CD8-positive, alpha-beta memory T cell (primary cell): ENCODE measurements around the gene GPRIN1. TPM values are rescaled to one million over a fixed set of nuclear protein-coding genes. Genes with fewer than 3 reads are reported as not detected.
A peak's percentile ranks its signal among the peaks of the same experiment; 100 is the strongest.

Experiments
- CTCF ChIA-PET: fragments of 350-600 bp; sonication (Branson Sonifier 250); formaldehyde crosslinking; loops from one replicate; lab custom pipeline; 2021; ENCODE audit warnings: antibody characterized with exemption; lab: Charles Lee
- POLR2A ChIA-PET: fragments of 350-600 bp; sonication (Branson Sonifier 250); formaldehyde crosslinking; loops from one replicate; lab custom pipeline; 2021; ENCODE audit warnings: antibody characterized with exemption; lab: Charles Lee
- DNase-seq, 5 donors: peaks; one replicate each; pipeline versions ENCODE4 v3.0.0 to v3.0.0-alpha.2; 2020 to 2022; ENCODE audit warnings: mixed read lengths in 1 of 5
- H3K27ac ChIP-seq: one replicate; pipeline ENCODE4 v1.7.0; 2013; ENCODE audit warnings: low read depth, mild to moderate bottlenecking, low read length, moderate library complexity
- H3K27me3 ChIP-seq: 2 replicates; pipeline ENCODE4 v1.7.0; 2013; ENCODE audit warnings: low read length, mild to moderate bottlenecking; ENCODE audit not compliant: insufficient read depth, poor library complexity, severe bottlenecking
- H3K36me3 ChIP-seq: 2 replicates; pipeline ENCODE4 v1.7.0; 2013; ENCODE audit warnings: mild to moderate bottlenecking, low read length, moderate library complexity; ENCODE audit not compliant: insufficient read depth
- H3K4me1 ChIP-seq: 2 replicates; pipeline ENCODE4 v1.7.0; 2013; ENCODE audit warnings: mild to moderate bottlenecking, low read length, moderate library complexity; ENCODE audit not compliant: insufficient read depth
- H3K4me3 ChIP-seq: 2 replicates; pipeline ENCODE4 v1.7.0; 2013; ENCODE audit warnings: mild to moderate bottlenecking, low read length
- H3K9me3 ChIP-seq: 2 replicates; pipeline ENCODE4 v1.7.0; 2013; ENCODE audit warnings: mild to moderate bottlenecking, low read length
- H3K27ac Mint-ChIP-seq, 8 donors: one replicate each; pipeline ENCODE4 v1.8.0; 2020 to 2021; ENCODE audit warnings: mixed read lengths in 8 of 8, mild to moderate bottlenecking in 6 of 8, inconsistent platforms in 3 of 8, moderate library complexity in 3 of 8
- H3K27me3 Mint-ChIP-seq, 2 donors: one replicate each; pipeline ENCODE4 v1.8.0; 2020 to 2021; ENCODE audit warnings: mixed read lengths in 2 of 2, mild to moderate bottlenecking in 1 of 2, moderate library complexity in 1 of 2
- H3K36me3 Mint-ChIP-seq, 3 donors: one replicate each; pipeline ENCODE4 v1.8.0; 2020 to 2021; ENCODE audit warnings: mixed read lengths in 3 of 3, inconsistent platforms in 1 of 3, mild to moderate bottlenecking in 1 of 3
- H3K4me1 Mint-ChIP-seq, 3 donors: one replicate each; pipeline ENCODE4 v1.8.0; 2020 to 2021; ENCODE audit warnings: mixed read lengths in 3 of 3, inconsistent platforms in 1 of 3, mild to moderate bottlenecking in 1 of 3
- H3K4me3 Mint-ChIP-seq, 7 donors: one replicate each; pipeline ENCODE4 v1.8.0; 2020 to 2021; ENCODE audit warnings: mixed read lengths in 7 of 7, mild to moderate bottlenecking in 6 of 7, moderate library complexity in 4 of 7, inconsistent platforms in 2 of 7
- H3K9me3 Mint-ChIP-seq, 5 donors: one replicate each; pipeline ENCODE4 v1.8.0; 2020 to 2022; ENCODE audit warnings: mixed read lengths in 5 of 5, mild to moderate bottlenecking in 3 of 5, moderate library complexity in 2 of 5, inconsistent platforms in 1 of 5
- polyA plus RNA-seq: library from polyadenylated mRNA; unstranded; fragments of 300-500 nt; fragmentation: Illumina TruSeq; gene quantifications from one replicate; pipeline ENCODE4 v1.2.3, GENCODE V29; 2021
- total RNA-seq, 2 experiments: library from RNA; stranded (reverse); gene quantifications; one replicate each; pipeline ENCODE4 v1.2.3, GENCODE V29; 2021

The GPRIN1 gene
- total and polyA plus RNA-seq, 3 experiments from 2014 or later: 0.43 to 2.7 (median 2.3) TPM

- Mint-ChIP-seq H3K27me3 (no peaks in the 10 kb centered on the region), H3K36me3 (no peaks in the 10 kb centered on the region), H3K9me3 (no peaks in the 10 kb centered on the region), H3K4me3 (no peak overlapping the region), H3K27ac (no peak overlapping the region), H3K4me1 (peaks cover 11 to 19% (median 14%) of the 10 kb centered on the region in 3 donors)
- no peak overlapping the region for H3K4me3 ChIP-seq
- no peaks in the 10 kb centered on the region for H3K36me3 ChIP-seq
- ChIA-PET POLR2A (no interaction called here), CTCF (no interaction called here)
- no peak overlapping the region for H3K27ac ChIP-seq
- DNase-seq: no peak
- no peaks in the 10 kb centered on the region for H3K9me3 ChIP-seq
- H3K27me3 ChIP-seq: no peaks in the 10 kb centered on the region
- H3K4me1 ChIP-seq: peaks cover 9% of the 10 kb centered on the region
Measured at GRCh38 chr5:176642675-176643490, 32.9 kb upstream of the GPRIN1 start.

GRCh38 chr5:176640616-176641015, 30.7 kb upstream of the GPRIN1 start:
- H3K27me3 ChIP-seq: peaks cover under 1% of the 10 kb centered on the region
- no peak overlapping the region for H3K4me3 Mint-ChIP-seq
- H3K9me3 ChIP-seq: no peaks in the 10 kb centered on the region
- H3K9me3 Mint-ChIP-seq: peaks cover 0 to 2% (median 0%) of the 10 kb centered on the region in 5 donors
- no peaks in the 10 kb centered on the region for H3K36me3 Mint-ChIP-seq
- DNase-seq: no peak
- H3K27ac Mint-ChIP-seq: no peak overlapping the region
- ChIA-PET CTCF (interaction anchor here (1.0 to 2.2 kb wide), 2 partner anchors 16 to 20 kb away, joined by 3 to 10 read pairs; no protein-coding TSS in a partner anchor), POLR2A (no interaction called here)
- peaks cover 0 to 20% of the 10 kb centered on the region in 2 donors for H3K27me3 Mint-ChIP-seq
- no peak overlapping the region for H3K27ac ChIP-seq
- no peak overlapping the region for H3K4me3 ChIP-seq
- H3K4me1 ChIP-seq: no peaks in the 10 kb centered on the region
- no peaks in the 10 kb centered on the region for H3K4me1 Mint-ChIP-seq
- H3K36me3 ChIP-seq: no peaks in the 10 kb centered on the region

- Mint-ChIP-seq H3K9me3 (peaks cover 0 to 3% (median 0%) of the 10 kb centered on the region in 5 donors), H3K36me3 (no peaks in the 10 kb centered on the region)
- CTCF ChIA-PET: interaction anchor here (1.0 to 2.2 kb wide), 2 partner anchors 17 to 21 kb away, joined by 3 to 10 read pairs; no protein-coding TSS in a partner anchor
Measured at GRCh38 chr5:176639981-176640380, 30.0 kb upstream of the GPRIN1 start.

GRCh38 chr5:176639208-176639607, 29.3 kb upstream of the GPRIN1 start:
- H3K27me3 Mint-ChIP-seq: peaks cover 10 to 31% of the 10 kb centered on the region in 2 donors
- H3K4me1 Mint-ChIP-seq: no peaks in the 10 kb centered on the region
- Histone ChIP-seq H3K36me3 (no peaks in the 10 kb centered on the region), H3K27me3 (peaks cover 10% of the 10 kb centered on the region), H3K4me1 (no peaks in the 10 kb centered on the region), H3K9me3 (no peaks in the 10 kb centered on the region), H3K27ac (no peak overlapping the region), H3K4me3 (no peak overlapping the region)
- POLR2A ChIA-PET: no interaction called here
- no peak overlapping the region for H3K4me3 Mint-ChIP-seq
- H3K9me3 Mint-ChIP-seq: peaks cover 0 to 3% (median 0%) of the 10 kb centered on the region in 5 donors
- H3K27ac Mint-ChIP-seq: no peak overlapping the region
- DNase-seq: no peak
- CTCF ChIA-PET: interaction anchor here (2.2 kb wide), 1 partner anchor 22 kb away, joined by 10 read pairs; no protein-coding TSS in a partner anchor
- no peaks in the 10 kb centered on the region for H3K36me3 Mint-ChIP-seq

More at GRCh38 chr5:176639981-176640380, 30.0 kb upstream of the GPRIN1 start:
- peaks cover 6% of the 10 kb centered on the region for H3K27me3 ChIP-seq
- no peaks in the 10 kb centered on the region for H3K9me3 ChIP-seq
- no peak for DNase-seq
- H3K27ac ChIP-seq: no peak overlapping the region
- no peaks in the 10 kb centered on the region for H3K4me1 ChIP-seq
- peaks cover 6 to 25% of the 10 kb centered on the region in 2 donors for H3K27me3 Mint-ChIP-seq
- POLR2A ChIA-PET: no interaction called here
- H3K4me3 ChIP-seq: no peak overlapping the region
- H3K4me1 Mint-ChIP-seq: no peaks in the 10 kb centered on the region
- no peaks in the 10 kb centered on the region for H3K36me3 ChIP-seq
- peak overlapping the region in 1 of 8 donors; percentile 6 for H3K27ac Mint-ChIP-seq
- no peak overlapping the region for H3K4me3 Mint-ChIP-seq

- CTCF ChIA-PET: interaction anchor here (2.2 kb wide), 1 partner anchor 22 kb away, joined by 10 read pairs; no protein-coding TSS in a partner anchor
- POLR2A ChIA-PET: no interaction called here
- no peaks in the 10 kb centered on the region for H3K4me1 ChIP-seq
- Mint-ChIP-seq H3K36me3 (no peaks in the 10 kb centered on the region), H3K9me3 (peaks cover 0 to 3% (median 0%) of the 10 kb centered on the region in 5 donors), H3K4me1 (no peaks in the 10 kb centered on the region), H3K27me3 (peaks cover 18 to 37% of the 10 kb centered on the region in 2 donors), H3K27ac (no peak overlapping the region), H3K4me3 (no peak overlapping the region)
- DNase-seq: no peak
- no peak overlapping the region for H3K4me3 ChIP-seq
- peaks cover 14% of the 10 kb centered on the region for H3K27me3 ChIP-seq
- H3K27ac ChIP-seq: no peak overlapping the region
- no peaks in the 10 kb centered on the region for H3K36me3 ChIP-seq
- H3K9me3 ChIP-seq: no peaks in the 10 kb centered on the region
Measured at GRCh38 chr5:176638437-176638836, 28.5 kb upstream of the GPRIN1 start.

GRCh38 chr5:176637556-176637955, 27.6 kb upstream of the GPRIN1 start:
- peaks cover 25 to 43% of the 10 kb centered on the region in 2 donors for H3K27me3 Mint-ChIP-seq
- no peaks in the 10 kb centered on the region for H3K36me3 Mint-ChIP-seq
- no peak overlapping the region for H3K27ac Mint-ChIP-seq
- Histone ChIP-seq H3K36me3 (no peaks in the 10 kb centered on the region), H3K4me1 (no peaks in the 10 kb centered on the region), H3K9me3 (no peaks in the 10 kb centered on the region), H3K27me3 (peaks cover 14% of the 10 kb centered on the region), H3K4me3 (no peak overlapping the region), H3K27ac (no peak overlapping the region)
- peaks cover 0 to 3% (median 0%) of the 10 kb centered on the region in 5 donors for H3K9me3 Mint-ChIP-seq
- CTCF ChIA-PET: no interaction called here
- POLR2A ChIA-PET: no interaction called here
- DNase-seq: no peak
- H3K4me3 Mint-ChIP-seq: no peak overlapping the region
- no peaks in the 10 kb centered on the region for H3K4me1 Mint-ChIP-seq

GRCh38 chr5:176636426-176636825, 26.5 kb upstream of the GPRIN1 start:
- Histone ChIP-seq H3K27me3 (peaks cover 16% of the 10 kb centered on the region), H3K4me3 (no peak overlapping the region), H3K27ac (no peak overlapping the region), H3K4me1 (no peaks in the 10 kb centered on the region), H3K36me3 (no peaks in the 10 kb centered on the region), H3K9me3 (no peaks in the 10 kb centered on the region)
- Mint-ChIP-seq H3K4me1 (no peaks in the 10 kb centered on the region), H3K27me3 (peaks cover 36 to 44% of the 10 kb centered on the region in 2 donors), H3K4me3 (no peak overlapping the region), H3K9me3 (peaks cover 0 to 3% (median 0%) of the 10 kb centered on the region in 5 donors), H3K27ac (no peak overlapping the region), H3K36me3 (no peaks in the 10 kb centered on the region)
- ChIA-PET POLR2A (no interaction called here), CTCF (interaction anchor here (0.6 to 1.8 kb wide), 2 partner anchors 24 to 208 kb away, joined by 3 to 7 read pairs; no protein-coding TSS in a partner anchor)
- DNase-seq: no peak

GRCh38 chr5:176633598-176633997, 23.6 kb upstream of the GPRIN1 start:
- Mint-ChIP-seq H3K27me3 (peaks cover 54 to 55% of the 10 kb centered on the region in 2 donors), H3K4me1 (peaks cover 7 to 19% (median 10%) of the 10 kb centered on the region in 3 donors), H3K27ac (no peak overlapping the region), H3K36me3 (no peaks in the 10 kb centered on the region), H3K4me3 (no peak overlapping the region), H3K9me3 (peaks cover 0 to 3% (median 0%) of the 10 kb centered on the region in 5 donors)
- CTCF ChIA-PET: interaction anchor here (1.0 to 1.1 kb wide), 3 partner anchors 24 to 217 kb away, joined by 3 read pairs; no protein-coding TSS in a partner anchor
- POLR2A ChIA-PET: interaction anchor here (1.1 kb wide), 1 partner anchor 13 kb away, joined by 3 read pairs; the partner anchor contains the start of gene TSPAN17
- peaks cover 42% of the 10 kb centered on the region for H3K27me3 ChIP-seq
- no peak overlapping the region for H3K27ac ChIP-seq
- no peak for DNase-seq
- H3K4me1 ChIP-seq: peaks cover 6% of the 10 kb centered on the region
- no peak overlapping the region for H3K4me3 ChIP-seq
- H3K36me3 ChIP-seq: no peaks in the 10 kb centered on the region
- no peaks in the 10 kb centered on the region for H3K9me3 ChIP-seq
